Glomerular visceral epithelial cell (primary cell): ENCODE measurements around the gene ZNF366.
"Not testable (repeated sequence)": the region's sequence is repeated elsewhere in the genome, so short reads cannot be mapped to it uniquely, and the experiment has no call there.

Experiments
- DNase-seq: peaks from one replicate; pipeline ENCODE4 v3.0.0-alpha.2; 2016; ENCODE audit errors: extremely low spot score

ZNF366 gene

GRCh38 chr5:72404771-72405170 is 102.4 kb downstream of the ZNF366 start:
- DNase-seq, result not testable (repeated sequence)

- DNase-seq, result no peak
Measured at GRCh38 chr5:72402959-72403628, 104.1 kb downstream of the ZNF366 start.

GRCh38 chr5:72402381-72402890 is 104.8 kb downstream of the ZNF366 start:
- peak; percentile 21 for DNase-seq

GRCh38 chr5:72400950-72401349 is 106.3 kb downstream of the ZNF366 start:
- no peak for DNase-seq

GRCh38 chr5:72397836-72398235 is 109.4 kb downstream of the ZNF366 start:
- no peak for DNase-seq

- DNase-seq, result no peak
Measured at GRCh38 chr5:72394688-72395087, 112.5 kb downstream of the ZNF366 start.

GRCh38 chr5:72393052-72393451 is 114.2 kb downstream of the ZNF366 start:
- DNase-seq, result no peak
